HepG2 (cell line): ENCODE measurements around the gene HFM1.

Source experiments
- CREB1 ChIP-seq, 2 experiments: fragments of 450-650 bp in 1 of 2; IDR thresholded peaks; 2 replicates each; pipeline ENCODE4 v1.6.1; 2016 to 2017; ENCODE audit warnings: control low read depth in 1 of 2, mild to moderate bottlenecking in 1 of 2, missing compliant biosample characterization in 1 of 2, missing genetic modification characterization in 1 of 2
- JUND ChIP-seq: sonication (generic); formaldehyde crosslinking; IDR thresholded peaks from 2 replicates; pipeline ENCODE4 v1.8.0; 2022; ENCODE audit warnings: mild to moderate bottlenecking, missing genetic modification reagents
- MAX ChIP-seq: IDR thresholded peaks from 2 replicates; pipeline ENCODE4 v1.6.1; 2012; ENCODE audit warnings: inconsistent platforms
- NFRKB ChIP-seq: fragments of 450-650 bp; IDR thresholded peaks from 2 replicates; pipeline ENCODE4 v1.6.1; 2017
- POLR2A ChIP-seq, 2 experiments: IDR thresholded peaks; 2 replicates each; pipeline ENCODE4 v1.6.1; 2011; ENCODE audit warnings: low read depth in 2 of 2, low read length in 2 of 2, mild to moderate bottlenecking in 1 of 2, moderate library complexity in 1 of 2; ENCODE audit not compliant: insufficient read depth in 1 of 2
- PRDM4 ChIP-seq: sonication (generic); formaldehyde crosslinking; IDR thresholded peaks from 2 replicates; pipeline ENCODE4 v1.9.0; 2021; ENCODE audit warnings: missing genetic modification reagents, borderline replicate concordance
- SP4 ChIP-seq: sonication (generic); formaldehyde crosslinking; IDR thresholded peaks from 2 replicates; pipeline ENCODE4 v1.8.1; 2023; ENCODE audit warnings: mild to moderate bottlenecking, missing genetic modification reagents
- YY1 ChIP-seq: IDR thresholded peaks from 2 replicates; pipeline ENCODE4 v1.6.1; 2011; ENCODE audit warnings: low read length, low read depth, moderate library complexity, mild to moderate bottlenecking; ENCODE audit not compliant: insufficient read depth, insufficient replicate concordance
- ZNF12 ChIP-seq: sonication (generic); formaldehyde crosslinking; IDR thresholded peaks from 2 replicates; pipeline ENCODE4 v1.5.0; 2020; ENCODE audit warnings: missing genetic modification reagents
- ZNF446 ChIP-seq: sonication (generic); formaldehyde crosslinking; IDR thresholded peaks from 2 replicates; pipeline ENCODE4 v1.5.0; 2020; ENCODE audit warnings: mild to moderate bottlenecking, missing genetic modification reagents
- ZNF609 ChIP-seq: sonication (generic); formaldehyde crosslinking; IDR thresholded peaks from 2 replicates; pipeline ENCODE4 v1.4.0; 2020; ENCODE audit warnings: mild to moderate bottlenecking, missing genetic modification reagents, borderline replicate concordance
- ZNF891 ChIP-seq: sonication (generic); formaldehyde crosslinking; IDR thresholded peaks from 2 replicates; pipeline ENCODE4 v1.5.0; 2020; ENCODE audit warnings: mild to moderate bottlenecking, missing genetic modification reagents

- TF ChIP-seq SP4 (CRISPR knock-in tag) (no peak), PRDM4 (CRISPR knock-in tag) (no peak), ZNF891 (CRISPR knock-in tag) (no peak), ZNF12 (CRISPR knock-in tag) (no peak), YY1 (no peak), ZNF446 (no peak), MAX (no peak), JUND (CRISPR knock-in tag) (no peak), ZNF609 (CRISPR knock-in tag) (no peak), NFRKB (no peak), CREB1 (IDR thresholded peaks at IDR 0.05) (no peak), CREB1 (CRISPR knock-in tag; IDR thresholded peaks at IDR 0.05) (no peak), POLR2A (IDR thresholded peaks at IDR 0.05; ENCODE audit: insufficient read depth in 1 of 2, low read depth in 2 of 2, low read length in 2 of 2) (no peak)
Observed at GRCh38 chr1:91402023-91402422, 2.6 kb downstream of the HFM1 start.
